Activated naive CD8-positive, alpha-beta T cell treated with anti-CD3 and anti-CD28 coated beads, Interleukin-2, amount 50 U/mL, for 16 hours (primary cell): ENCODE results near the gene CRK.
"Not testable (repeated sequence)": the region's sequence is repeated elsewhere in the genome, so short reads cannot be mapped to it uniquely, and the experiment has no call there.

Experiments
- DNase-seq: peaks from one replicate; pipeline ENCODE4 v3.0.0-alpha.2; 2020; ENCODE audit warnings: low read depth, low spot score

Gene CRK

DNA sequence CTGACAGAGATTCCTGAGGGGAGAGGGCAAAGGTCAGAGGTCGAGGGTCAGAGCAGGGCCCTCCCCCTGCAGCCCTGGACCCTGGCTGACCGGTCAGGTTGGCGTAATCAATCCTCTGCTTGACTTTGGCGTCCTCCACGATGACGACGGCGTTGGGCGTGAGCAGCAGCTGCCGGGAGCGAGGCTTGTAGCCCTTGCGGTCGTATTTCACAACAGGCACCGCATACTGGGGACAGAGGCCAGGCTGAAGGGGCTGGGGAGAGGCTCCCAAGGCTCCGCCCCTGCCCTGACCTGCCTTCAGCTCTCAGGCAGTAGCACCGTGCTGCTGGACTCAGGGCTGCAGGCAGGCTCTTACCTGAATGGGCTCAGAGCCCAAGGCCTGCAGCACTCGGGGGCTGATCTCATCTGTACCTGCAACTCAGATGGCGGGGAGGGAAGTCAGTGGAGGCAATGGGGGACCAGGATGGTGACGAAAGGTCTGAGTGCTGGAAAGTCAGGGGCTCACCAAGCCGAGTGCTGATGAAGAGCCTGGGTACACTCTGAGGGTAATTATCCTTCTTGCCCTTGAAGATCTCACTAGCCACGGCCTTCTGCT lies 12.0 kb upstream of the CRK start:
- DNase-seq = no peak

DNA sequence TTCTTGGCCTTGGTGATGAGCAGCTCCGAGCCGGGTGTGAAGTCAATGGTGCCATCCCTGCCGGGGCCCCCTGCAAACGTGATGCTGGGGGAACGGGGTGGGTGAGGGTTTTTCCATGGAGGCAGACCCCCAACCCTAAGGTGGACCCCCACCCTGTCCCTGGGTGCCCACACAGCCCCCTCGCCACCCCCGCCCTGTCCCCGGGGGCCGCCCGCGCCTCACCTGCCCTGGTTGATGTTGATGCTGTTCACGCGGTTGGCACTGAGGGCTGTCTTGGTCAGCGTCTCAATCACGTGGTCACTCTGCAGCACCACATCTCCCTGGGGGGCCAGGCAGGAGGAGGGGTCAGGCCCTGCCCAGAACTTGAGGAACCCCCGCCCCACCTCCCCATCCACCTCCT lies 11.2 kb upstream of the CRK start:
- no peak for DNase-seq

DNA sequence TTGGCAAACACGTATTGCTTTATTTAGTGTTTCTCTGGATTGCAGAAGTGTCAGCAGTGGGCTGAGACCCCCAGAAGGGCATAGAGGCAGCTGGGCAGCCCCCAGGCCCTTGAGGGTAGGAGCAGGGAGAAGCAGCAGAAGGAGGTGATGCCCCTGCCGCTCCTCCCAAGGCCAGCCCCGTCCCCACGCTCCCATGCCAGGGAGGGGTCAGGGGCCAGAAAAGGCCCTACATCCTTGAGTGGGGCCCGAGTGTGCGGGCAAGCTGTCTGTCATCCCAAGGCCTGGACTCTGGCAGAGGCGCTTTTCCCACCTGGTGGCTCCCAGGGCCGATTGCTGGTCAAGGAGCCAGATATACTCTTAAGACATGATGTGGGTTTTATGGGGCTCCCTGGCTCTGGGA lies 8.2 kb upstream of the CRK start:
- DNase-seq = no peak

DNA sequence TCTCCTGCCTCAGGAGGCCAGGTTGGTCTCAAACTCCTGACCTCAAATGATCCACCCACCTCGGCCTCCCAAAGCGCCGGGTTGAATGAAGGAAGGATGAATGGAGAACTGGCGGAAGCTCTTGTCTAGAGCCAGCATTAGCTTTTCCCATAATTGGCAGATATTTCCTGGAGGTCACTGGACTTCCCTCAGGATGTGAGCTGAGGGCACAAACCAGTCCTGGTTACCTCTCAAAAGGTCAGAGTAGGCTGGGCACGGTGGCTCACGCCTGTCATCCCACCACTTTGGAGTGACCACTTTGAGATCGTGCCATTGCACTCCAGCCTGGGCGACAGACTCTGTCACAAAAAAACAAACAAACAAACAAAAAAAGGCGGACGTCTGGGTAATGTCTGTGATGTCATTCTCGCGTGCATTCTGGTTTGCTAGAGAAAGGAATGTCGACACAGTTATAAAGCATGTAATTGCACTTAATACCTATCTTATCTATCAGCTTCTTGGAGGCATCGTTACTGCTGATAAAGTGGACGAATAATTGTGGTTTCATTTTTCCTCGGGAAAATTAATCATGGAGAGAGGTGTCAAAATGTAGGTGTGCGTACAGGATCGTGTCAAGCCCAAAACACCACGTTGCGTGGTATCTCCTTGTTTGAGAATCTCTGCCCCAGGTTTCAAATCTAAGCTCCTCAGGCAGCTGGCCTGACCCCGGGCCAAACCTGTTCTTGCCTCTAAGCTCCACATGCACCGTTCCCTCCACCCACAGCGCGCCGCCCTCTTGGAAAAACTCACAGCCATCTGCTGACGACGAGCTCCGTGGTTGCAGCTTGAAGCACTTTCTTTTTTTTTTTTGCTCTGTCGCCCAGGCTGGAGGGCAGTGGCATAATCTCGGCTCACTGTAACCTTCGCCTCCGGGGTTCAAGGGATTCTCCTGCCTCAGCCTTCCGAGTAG lies 6.4 kb upstream of the CRK start:
- DNase-seq = no peak

GRCh38 chr17:1461198-1461944 lies 5.3 kb upstream of the CRK start:
- no peak for DNase-seq

- DNase-seq = no peak
These were observed 4.2 kb upstream of the CRK start for GRCh38 chr17:1460233-1460632.

GRCh38 chr17:1455291-1455796 lies 688 bp downstream of the CRK start:
- DNase-seq = no peak

GRCh38 chr17:1454541-1454940 lies 1.5 kb downstream of the CRK start:
- no peak for DNase-seq

GRCh38 chr17:1453694-1454093 lies 2.3 kb downstream of the CRK start:
- not testable (repeated sequence) for DNase-seq

DNA sequence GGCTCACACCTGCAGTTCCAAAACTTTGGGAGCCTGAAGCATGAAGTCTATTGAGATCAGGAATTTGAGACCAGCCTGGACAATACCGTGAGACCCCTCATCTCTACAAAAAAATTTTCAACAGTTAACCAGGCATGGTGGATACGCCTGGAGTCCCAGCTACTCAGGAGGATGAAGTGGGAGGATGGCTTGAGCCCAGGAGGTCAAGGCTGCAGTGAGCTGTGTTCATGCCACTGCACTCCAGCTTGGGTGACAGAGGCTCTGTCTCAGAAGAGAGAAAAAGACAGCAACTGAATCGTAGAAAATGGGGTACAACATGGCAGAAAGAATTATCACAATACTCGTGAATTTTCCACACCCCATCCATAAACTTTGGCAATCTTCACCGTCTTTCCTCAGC lies 3.2 kb downstream of the CRK start:
- no peak for DNase-seq

DNA sequence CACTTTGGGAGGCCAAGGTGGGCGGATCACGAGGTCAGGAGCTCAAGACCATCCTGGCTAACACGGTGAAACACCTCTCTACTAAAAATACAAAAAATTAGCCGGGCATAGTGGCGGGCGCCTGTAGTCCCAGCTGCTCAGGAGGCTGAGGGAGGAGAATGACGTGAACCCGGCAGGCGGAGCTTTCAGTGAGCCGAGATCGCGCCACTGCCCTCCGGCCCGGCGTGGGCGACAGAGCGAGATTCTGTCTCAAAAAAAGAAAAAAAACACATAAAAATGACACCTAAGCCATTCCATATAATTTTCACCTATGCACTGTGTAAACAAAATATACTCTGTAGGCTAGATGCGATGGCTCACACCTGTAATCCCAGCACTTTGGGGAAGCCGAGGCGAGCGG lies 5.8 kb downstream of the CRK start:
- DNase-seq = not testable (repeated sequence)

GRCh38 chr17:1449412-1449967 lies 6.5 kb downstream of the CRK start:
- no peak for DNase-seq

GRCh38 chr17:1447052-1447451 lies 9.0 kb downstream of the CRK start:
- DNase-seq = no peak

DNA sequence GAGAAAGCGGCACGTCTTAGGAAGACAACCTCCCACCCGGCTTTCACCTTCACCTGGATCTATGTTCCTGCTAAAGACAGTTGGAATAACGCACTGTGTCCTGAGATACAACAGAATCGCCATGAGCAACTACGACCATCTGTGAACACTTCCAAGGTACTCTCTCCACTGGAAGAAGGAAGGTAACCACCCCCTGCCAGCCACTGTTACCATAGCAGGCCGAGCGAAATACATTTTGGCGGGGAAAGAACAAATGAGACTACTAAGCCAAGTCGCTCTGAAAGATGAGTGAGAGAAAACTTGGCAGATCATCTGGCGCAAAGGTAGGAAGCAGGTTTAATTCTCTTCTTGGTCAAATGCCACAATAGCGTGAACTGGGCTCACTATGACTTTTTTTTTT lies 9.8 kb downstream of the CRK start:
- no peak for DNase-seq

DNA sequence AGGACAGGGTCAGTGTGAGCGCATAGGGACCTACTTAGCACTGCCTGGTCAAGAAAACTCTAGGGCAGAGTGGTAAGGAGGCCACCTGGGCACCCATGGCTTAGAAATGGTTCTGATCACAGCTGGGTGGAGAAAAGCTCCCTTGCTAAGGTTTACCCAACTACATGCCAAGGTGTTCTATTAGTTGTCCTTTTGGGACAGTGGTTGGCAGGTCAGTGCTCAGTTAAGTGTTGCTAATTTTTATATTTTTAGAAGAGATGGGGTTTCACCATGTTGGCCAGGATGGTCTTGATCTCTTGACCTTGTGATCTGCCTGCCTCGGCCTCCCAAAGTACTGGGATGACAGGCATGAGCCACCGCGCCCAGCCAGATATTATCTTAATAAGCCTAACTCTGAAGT lies 10.3 kb downstream of the CRK start:
- not testable (repeated sequence) for DNase-seq

DNA sequence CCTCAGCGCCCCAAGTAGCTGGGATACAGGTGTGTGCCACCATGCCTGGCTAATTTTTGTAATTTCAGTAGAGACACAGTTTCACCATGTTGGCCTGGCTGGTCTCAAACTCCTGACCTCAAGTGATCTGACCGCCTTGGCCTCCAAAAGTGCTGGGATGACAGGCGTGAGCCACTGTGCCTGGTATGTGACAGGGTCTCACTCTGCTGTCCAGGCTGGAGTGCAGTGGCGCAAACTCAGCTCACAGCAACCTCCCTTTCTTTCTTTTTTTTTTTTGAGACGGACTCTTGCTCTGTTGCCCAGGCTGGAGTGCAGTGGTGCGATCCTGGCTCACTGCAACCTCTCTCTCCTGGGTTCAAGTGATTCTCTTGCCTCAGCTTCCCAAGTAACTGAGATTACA lies 13.3 kb downstream of the CRK start:
- DNase-seq = not testable (repeated sequence)

DNA sequence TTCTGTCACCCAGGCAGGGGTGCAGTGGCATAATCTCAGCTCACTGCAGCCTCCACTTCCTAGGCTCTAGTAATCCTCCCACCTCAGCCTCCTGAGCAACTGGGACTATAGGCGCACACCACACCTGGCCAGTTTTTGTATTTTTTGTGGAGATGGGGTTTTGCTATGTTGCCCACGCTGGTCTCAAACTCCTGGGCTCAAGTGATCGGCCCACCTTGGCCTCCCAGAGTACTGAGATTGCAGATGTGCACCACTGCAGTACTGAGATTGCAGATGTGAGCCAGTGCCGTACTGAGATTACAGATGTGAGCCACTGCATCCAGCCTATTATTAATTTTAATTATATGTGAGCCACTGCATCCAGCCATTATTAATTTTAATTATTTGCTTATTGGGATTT lies 13.8 kb downstream of the CRK start:
- DNase-seq = no peak

DNA sequence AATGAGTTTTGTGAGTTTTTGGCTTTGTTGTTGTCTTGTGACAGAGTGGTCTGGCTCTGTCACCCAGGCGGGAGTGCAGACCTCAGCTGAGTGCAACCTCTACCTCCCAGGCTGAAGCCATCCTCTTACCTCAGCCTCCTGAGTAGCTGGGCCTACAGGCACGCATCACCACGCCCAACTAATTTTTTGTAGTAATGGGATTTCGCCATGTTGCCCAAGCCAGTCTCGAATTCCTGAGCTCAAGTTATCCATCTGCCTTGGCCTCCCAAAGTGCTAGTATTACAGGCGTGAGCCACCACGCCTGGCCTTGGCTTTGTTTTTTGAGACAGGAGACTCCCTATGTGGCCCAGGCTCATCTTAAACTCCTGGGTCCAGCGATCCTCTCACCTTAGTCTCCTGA lies 15.1 kb downstream of the CRK start:
- no peak for DNase-seq

DNA sequence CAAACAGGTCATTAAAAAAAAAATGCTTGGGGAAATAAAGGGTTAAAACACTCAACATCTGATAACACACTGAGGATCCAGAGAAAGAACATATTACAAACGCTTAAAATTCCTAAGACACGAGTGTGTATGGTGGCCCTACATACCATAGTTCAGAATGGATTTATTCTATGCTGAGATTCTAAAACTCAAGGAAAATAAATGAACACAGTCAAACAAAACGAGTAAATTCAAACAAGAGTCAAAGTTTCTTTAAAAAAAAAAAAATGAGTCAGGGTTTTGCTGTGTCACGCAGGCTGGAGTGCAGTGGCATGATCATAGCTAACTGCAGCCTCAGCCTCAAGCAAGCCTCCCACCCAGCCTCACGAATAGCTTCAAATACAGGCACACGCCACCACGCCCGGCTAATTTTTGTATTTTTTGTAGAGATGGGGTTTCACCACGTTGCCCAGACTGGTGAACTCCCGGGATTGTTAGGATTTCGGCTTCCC lies 17.4 kb downstream of the CRK start:
- DNase-seq = no peak

GRCh38 chr17:1435326-1435725 lies 20.7 kb downstream of the CRK start:
- DNase-seq = no peak

GRCh38 chr17:1434150-1434549 lies 21.9 kb downstream of the CRK start:
- DNase-seq = no peak

- no peak for DNase-seq
These were observed 24.4 kb downstream of the CRK start for GRCh38 chr17:1431631-1432104.
